Measurements from ENCODE around the gene RTP2. TPM values are rescaled to one million over a fixed set of nuclear protein-coding genes. Genes with fewer than 3 reads are reported as not detected.

Gene RTP2, protein sequence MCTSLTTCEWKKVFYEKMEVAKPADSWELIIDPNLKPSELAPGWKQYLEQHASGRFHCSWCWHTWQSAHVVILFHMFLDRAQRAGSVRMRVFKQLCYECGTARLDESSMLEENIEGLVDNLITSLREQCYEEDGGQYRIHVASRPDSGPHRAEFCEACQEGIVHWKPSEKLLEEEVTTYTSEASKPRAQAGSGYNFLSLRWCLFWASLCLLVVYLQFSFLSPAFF
- polyA plus RNA-seq: not detected

DNA sequence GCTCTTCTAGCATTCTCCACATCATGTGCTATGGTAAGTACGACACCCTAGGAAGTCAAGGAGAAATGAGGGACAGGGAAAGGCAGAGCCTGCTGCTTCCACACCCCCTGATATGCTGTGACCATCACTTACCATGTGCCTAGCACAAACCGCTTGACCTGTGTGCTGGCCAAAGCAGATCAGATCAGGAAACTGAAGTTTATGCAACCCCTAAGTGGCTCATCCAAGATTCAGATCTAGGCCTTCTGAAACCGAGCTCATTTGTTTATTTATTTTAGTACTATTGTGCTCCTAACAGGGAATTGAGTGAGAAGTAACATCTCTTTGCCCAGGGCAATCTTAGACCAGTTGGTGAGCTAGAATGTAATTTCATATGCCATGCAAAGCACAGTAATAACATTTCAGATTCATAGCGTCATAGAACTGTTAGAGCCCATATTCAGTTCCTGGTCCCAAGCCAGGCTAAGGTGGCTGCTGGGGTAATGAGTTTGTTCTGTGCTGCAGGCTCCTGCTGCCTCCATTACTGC, at the start of gene RTP2:
TSS of gene RTP2 (minus strand) at position 51 of the 527 bp plus-strand sequence. CDS start 429 bp downstream, outside the sequence.
- H3K36me3 Mint-ChIP-seq: no peaks in the 10 kb centered on the region
- H3K9me3 Mint-ChIP-seq: no peaks in the 10 kb centered on the region
- H3K27ac Mint-ChIP-seq: no peak within 1 kb of the TSS
- no peaks in the 10 kb centered on the region for H3K27me3 Mint-ChIP-seq
- no peaks in the 10 kb centered on the region for H3K4me1 Mint-ChIP-seq
- H3K4me3 Mint-ChIP-seq: no peak within 1 kb of the TSS

DNA sequence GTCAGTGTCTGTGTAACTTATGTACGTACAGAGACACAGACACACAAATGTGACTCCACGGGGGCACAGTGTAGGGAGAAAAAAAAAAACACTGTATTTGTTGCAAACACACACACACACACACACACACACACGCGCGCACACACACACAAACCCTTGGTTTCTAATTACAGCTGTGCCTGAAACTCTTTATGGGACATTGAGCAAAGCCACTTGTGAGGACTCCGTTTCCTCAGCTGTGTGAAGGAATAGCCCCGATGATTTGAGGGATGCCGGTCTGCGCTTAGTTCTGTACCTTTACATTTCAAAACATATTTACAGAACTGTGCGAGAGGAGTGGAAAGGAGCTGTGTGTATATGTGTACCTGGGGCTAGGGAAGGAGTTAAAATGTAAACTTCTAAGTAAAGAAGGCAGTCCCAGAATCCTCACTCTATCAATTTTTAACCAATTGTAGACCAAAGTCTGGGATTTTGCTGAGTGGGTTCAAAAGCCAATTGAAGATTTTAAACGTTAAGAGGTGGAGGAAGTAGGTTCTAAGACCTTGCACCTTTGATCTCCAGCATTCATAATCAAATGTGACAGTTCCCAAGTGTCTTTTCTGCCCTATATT, 48.3 kb upstream of the RTP2 start:
- peak overlapping the region in 2 of 3 donors; percentile 25 to 91 for H3K27ac Mint-ChIP-seq
- no peaks in the 10 kb centered on the region for H3K36me3 Mint-ChIP-seq
- peaks cover 27 to 42% (median 38%) of the 10 kb centered on the region in 3 donors for H3K4me1 Mint-ChIP-seq
- no peaks in the 10 kb centered on the region for H3K9me3 Mint-ChIP-seq
- H3K27me3 Mint-ChIP-seq: peaks cover 7% of the 10 kb centered on the region
- peak overlapping the region; percentile 77 to 94 (median 94) for H3K4me3 Mint-ChIP-seq

DNA sequence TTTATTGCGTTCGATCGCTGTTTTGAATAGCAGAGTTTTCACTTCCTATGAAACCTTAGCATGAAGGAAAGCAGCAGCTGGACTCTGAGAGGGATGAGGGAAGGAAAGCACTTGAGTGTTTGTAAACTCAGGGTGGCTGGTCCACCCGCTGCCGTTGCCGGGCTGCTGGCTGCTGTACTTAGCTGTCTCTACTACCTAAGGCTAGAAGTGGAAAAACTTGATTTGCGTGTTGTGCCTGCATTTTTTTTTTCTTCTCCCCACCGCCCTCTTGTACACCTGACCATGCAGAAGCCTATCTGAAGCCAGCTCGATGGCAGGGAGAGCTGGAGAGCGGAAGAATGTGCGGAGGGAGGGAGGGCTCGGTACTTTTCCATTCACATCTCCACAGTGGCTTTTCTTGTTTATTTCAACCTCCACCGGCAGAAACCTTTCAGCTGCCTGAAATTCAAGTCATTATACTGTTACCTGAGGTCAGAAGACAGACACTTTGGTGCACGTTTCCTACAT, 47.7 kb upstream of the RTP2 start:
- H3K27ac Mint-ChIP-seq: peak overlapping the region; percentile 25 to 91 (median 71)
- peaks cover 7% of the 10 kb centered on the region for H3K27me3 Mint-ChIP-seq
- peaks cover 27 to 47% (median 40%) of the 10 kb centered on the region in 3 donors for H3K4me1 Mint-ChIP-seq
- no peaks in the 10 kb centered on the region for H3K36me3 Mint-ChIP-seq
- H3K4me3 Mint-ChIP-seq: peak overlapping the region; percentile 77 to 94 (median 94)
- H3K9me3 Mint-ChIP-seq: no peaks in the 10 kb centered on the region

DNA sequence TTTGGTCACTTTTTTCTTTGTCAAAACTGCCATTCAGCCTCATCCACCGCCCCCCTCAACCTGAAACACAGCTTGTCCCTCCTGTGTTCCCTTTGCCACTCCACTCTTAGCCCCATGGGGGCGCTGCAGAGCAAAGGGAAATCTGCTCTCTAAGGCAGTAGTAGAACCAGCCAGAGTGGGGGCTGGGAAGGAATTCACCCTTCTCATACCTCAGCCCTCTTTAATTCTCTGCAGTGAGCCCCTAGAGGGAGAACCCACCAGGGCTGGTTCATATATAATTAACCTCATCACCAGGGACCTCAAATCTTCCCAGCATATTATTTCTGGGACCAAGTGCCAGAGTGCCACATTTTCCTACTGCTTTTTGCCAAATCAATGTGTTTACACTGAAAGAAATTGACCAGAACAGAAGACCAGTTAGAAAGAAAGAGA, 45.7 kb upstream of the RTP2 start:
- Mint-ChIP-seq H3K4me1 (peaks cover 30 to 53% (median 43%) of the 10 kb centered on the region in 3 donors), H3K27ac (peak overlapping the region in 2 of 3 donors; percentile 21 to 91)

DNA sequence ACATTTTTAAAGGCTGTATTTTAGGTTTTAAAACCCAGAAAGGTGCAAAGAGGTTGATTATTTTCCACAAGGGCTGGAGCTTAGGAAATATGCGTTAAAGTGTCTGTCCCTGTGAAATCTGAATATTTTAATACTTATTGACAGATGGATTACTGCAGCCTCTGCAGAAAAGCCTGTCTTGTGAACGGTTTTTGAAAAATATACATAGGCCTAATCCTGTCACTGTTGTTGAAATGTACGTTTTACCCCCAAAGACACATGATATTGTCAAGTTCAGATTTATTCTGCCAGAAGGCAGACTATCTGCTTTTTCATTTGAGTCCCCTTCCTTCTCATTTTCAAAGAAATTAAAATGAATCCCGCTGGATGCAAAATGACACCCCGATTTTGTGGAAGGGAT, 45.1 kb upstream of the RTP2 start:
- peak overlapping the region in 1 of 4 donors; percentile 93 for H3K4me3 Mint-ChIP-seq

More for the DNA sequence above, 45.7 kb upstream of the RTP2 start:
- H3K9me3 Mint-ChIP-seq: no peaks in the 10 kb centered on the region
- H3K4me3 Mint-ChIP-seq: peak overlapping the region in 2 of 4 donors; percentile 39 to 93
- no peaks in the 10 kb centered on the region for H3K36me3 Mint-ChIP-seq
- peaks cover 13% of the 10 kb centered on the region for H3K27me3 Mint-ChIP-seq

DNA sequence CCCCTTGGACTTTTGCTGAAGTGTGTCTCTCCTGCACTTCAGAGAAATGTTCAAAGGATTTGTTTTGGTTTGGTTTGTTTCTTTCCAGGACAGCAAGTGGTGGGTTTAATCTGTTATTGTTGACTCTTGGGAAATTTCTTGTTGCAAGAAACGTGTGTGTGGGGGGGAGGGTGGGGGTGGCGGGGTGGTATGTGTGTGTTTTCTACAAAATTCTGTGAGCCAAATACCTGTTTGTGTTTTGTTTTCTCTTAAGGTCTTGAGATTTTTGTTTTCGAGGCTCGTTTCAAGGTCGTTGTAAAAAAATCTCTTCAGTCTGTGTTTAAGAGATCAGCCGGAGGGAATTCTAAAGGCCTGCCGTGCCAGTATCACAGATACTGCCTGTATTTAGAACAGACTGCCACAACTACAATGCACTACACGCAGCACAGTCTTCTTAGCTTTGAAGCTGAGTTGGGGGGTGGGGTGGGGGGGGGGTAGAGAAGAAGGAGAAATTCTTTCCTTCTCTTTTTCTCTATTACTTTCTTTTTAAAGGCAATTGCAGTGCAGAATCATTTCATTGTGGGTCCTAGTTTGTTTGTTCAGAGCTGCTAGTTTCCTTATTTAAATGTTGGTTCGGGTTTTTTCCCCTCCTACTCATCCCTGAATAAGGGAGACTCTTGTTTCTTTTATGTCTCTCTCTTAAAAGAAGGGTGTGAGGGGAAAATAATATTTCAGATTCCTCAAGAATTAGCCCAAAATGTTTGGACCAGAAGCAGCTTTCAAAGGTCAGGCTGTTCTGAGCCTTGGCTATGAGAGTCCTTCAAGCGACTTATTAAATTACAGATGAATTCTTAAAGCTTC, 44.3 kb upstream of the RTP2 start:
- Mint-ChIP-seq H3K4me3 (peak overlapping the region in 3 of 4 donors; percentile 92 to 99 (median 93)), H3K9me3 (no peaks in the 10 kb centered on the region), H3K27me3 (peaks cover 17% of the 10 kb centered on the region)

More for the DNA sequence above, 45.1 kb upstream of the RTP2 start:
- no peaks in the 10 kb centered on the region for H3K36me3 Mint-ChIP-seq
- no peaks in the 10 kb centered on the region for H3K9me3 Mint-ChIP-seq
- H3K4me1 Mint-ChIP-seq: peaks cover 34 to 57% (median 48%) of the 10 kb centered on the region in 3 donors
- H3K27ac Mint-ChIP-seq: peak overlapping the region in 1 of 3 donors; percentile 91
- H3K27me3 Mint-ChIP-seq: peaks cover 14% of the 10 kb centered on the region

DNA sequence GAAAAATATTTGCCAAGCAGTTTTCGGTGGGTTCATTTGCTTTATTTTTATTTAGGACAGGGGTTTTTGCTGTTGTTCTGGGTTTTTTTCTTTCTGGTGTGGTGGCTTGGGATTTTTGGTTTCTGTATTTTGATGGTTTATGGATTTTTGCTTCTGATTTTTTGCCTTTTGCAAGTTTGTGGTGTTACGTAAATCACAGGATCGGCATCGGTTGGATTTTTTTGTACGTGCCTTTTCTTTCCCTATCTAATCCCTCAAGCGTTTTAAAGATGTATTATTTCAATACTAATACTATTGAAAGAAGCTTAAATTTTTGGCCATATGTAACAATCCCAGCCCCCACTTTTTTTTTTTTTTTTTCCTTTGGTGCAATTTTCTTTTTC, 43.7 kb upstream of the RTP2 start:
- peak overlapping the region; percentile 96 to 98 (median 98) for H3K27ac Mint-ChIP-seq

More for the DNA sequence above, 44.3 kb upstream of the RTP2 start:
- H3K27ac Mint-ChIP-seq: peak overlapping the region in 2 of 3 donors; percentile 96 to 98
- H3K4me1 Mint-ChIP-seq: peaks cover 38 to 63% (median 56%) of the 10 kb centered on the region in 3 donors
- H3K36me3 Mint-ChIP-seq: no peaks in the 10 kb centered on the region

DNA sequence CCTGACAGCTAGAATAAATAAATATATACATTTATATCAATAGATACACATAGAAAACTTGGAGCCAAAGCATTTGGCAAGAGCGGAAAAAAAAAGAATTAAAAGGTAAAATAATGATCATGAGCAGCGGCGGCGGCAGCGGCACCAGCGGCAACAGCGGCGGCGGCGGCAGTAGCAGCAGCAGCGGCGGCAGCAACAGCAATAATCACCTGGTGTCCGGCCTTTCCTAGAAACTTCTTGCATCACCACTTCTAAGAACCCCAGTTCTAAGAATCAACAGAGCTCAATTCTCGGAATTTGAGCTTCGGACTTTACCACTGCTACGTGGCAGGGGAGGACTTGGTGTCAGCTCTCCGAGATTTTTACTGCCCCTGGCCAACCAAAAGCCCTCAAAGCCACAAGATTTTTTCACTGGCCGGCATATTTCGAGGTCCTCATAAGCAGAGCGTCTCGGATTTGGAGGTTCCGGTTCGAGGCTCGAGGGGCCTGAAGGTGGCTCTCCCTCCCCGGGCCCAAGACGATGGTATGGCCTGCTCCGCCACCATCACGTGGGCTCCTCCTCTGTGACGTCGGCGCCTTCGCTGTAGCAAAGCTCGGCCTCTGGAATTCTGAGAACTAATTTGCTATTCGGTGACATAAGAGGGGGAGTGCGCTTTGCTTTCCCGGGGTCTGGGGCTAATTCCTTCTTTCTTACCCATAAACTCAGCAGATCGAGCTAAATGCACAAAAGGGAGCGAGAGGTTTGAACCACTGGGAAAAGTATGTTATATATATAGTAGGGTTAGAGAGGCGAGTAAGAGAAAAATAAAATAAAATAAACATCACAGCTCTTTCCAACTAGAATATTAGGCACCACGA, 43.1 kb upstream of the RTP2 start, which contains the start of gene BCL6:
TSS of gene BCL6 (minus strand) at position 268 of the 858 bp plus-strand sequence. CDS start 11,775 bp downstream, outside the sequence.
- no peaks in the 10 kb centered on the region for H3K9me3 Mint-ChIP-seq
- no peaks in the 10 kb centered on the region for H3K36me3 Mint-ChIP-seq
- peak within 1 kb of the TSS; percentile 96 to 98 (median 98) for H3K27ac Mint-ChIP-seq
- peaks cover 44 to 66% (median 59%) of the 10 kb centered on the region in 3 donors for H3K4me1 Mint-ChIP-seq
- H3K27me3 Mint-ChIP-seq: peaks cover 14% of the 10 kb centered on the region
- H3K4me3 Mint-ChIP-seq: peak within 1 kb of the TSS; percentile 88 to 99 (median 92)

More for the DNA sequence above, 43.7 kb upstream of the RTP2 start:
- H3K36me3 Mint-ChIP-seq: no peaks in the 10 kb centered on the region
- H3K9me3 Mint-ChIP-seq: no peaks in the 10 kb centered on the region
- H3K27me3 Mint-ChIP-seq: peaks cover 17% of the 10 kb centered on the region
- peaks cover 43 to 66% (median 58%) of the 10 kb centered on the region in 3 donors for H3K4me1 Mint-ChIP-seq
- H3K4me3 Mint-ChIP-seq: peak overlapping the region; percentile 88 to 99 (median 92)

DNA sequence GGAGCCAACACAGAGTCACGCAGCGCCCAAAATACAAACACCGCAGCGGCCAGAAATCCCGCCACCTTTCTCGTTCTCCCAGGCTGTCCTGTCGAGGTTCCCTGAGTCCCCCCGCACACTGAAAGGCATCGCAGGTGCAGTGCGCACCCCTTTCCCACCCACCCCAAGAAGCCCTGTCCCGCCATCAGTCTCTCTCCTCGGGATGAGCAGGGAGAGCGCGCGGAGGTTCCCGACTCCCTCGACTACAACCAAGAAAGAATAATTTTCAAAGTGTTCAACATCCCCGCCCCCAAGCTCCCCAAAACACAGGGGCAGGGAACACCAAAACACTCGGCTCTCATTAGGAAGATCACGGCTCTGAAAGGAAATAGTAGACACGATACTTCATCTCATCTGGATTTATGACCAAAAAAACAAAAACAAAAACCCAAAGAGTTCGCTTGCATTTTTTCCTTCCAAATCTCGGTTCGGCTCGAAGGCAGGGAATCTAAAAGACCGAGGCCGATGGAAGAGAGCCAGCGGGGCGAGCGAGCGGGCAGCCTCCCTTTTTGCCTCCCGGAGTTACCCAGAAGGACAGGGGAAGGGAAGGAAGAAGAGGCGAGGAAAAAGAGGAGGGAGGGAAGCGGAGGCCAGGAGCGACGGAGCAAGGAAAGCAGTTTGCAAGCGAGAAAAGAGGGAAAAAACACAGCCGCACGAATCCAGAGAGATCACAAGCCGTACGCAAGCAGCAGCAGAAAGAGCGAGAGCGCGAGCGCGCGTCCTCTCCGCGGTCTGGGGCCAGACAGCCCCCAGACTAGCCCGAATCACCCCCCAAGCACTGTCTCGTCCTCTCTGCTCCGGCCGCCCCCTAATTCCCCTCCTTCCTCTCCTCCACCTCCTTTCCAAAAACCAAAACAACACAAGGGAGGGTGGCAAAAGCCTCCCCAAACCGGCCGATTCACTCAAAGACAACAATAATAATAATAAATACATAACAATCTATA, 42.1 kb upstream of the RTP2 start:
- H3K27ac Mint-ChIP-seq: peak overlapping the region; percentile 82 to 98 (median 96)
- peaks cover 38 to 65% (median 52%) of the 10 kb centered on the region in 3 donors for H3K4me1 Mint-ChIP-seq
- no peaks in the 10 kb centered on the region for H3K9me3 Mint-ChIP-seq
- peaks cover 10% of the 10 kb centered on the region for H3K27me3 Mint-ChIP-seq
- H3K36me3 Mint-ChIP-seq: no peaks in the 10 kb centered on the region
- H3K4me3 Mint-ChIP-seq: peak overlapping the region; percentile 88 to 99 (median 92)

DNA sequence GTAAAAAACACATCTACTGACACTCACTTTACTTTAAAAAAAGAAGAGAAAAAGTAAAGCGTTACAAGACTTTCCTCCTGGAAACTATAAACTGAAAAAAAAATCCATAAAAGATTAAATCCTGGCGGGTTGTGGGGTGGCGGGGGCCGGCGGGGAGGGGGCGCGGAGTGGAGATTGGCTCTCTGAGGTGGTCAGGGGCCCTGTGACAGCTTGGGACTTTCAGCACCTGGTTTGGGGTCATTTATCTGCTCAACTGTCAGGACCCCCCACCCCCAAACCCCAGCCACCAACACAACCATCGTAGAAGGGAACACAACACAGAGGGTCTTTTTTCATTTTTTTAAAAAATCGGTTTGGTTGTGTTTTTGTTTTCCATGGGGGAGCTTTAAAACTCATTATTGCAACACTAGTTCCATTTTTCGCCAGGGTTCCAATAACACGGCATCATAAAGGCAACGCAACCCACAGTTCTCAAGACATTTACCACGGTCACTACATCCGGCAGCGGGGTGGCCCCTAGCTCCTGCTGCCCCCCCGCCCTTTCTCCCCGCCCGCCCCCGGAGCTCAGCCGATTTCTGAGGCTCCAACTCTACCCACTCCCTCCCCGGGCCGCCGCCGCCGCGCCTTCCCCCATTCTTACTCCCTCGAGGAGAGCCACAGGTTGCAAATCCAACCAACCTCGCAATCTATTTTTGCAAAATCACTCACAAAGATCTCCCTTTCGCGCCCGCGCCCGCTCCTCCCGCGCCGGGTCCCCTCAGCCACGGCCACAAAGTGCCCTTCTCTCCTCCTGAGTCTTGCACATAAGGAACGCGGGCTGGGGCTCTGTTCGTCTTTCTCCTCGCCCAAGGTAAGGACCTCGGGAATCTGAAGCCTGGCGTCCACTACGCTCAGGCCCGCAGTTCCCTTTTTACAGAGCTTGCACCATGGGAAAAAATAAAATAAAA, 41.1 kb upstream of the RTP2 start:
- Mint-ChIP-seq H3K9me3 (no peaks in the 10 kb centered on the region), H3K27me3 (peaks cover 10% of the 10 kb centered on the region), H3K4me1 (peaks cover 35 to 64% (median 48%) of the 10 kb centered on the region in 3 donors), H3K36me3 (no peaks in the 10 kb centered on the region), H3K27ac (peak overlapping the region; percentile 81 to 98 (median 96)), H3K4me3 (peak overlapping the region; percentile 88 to 99 (median 92))

DNA sequence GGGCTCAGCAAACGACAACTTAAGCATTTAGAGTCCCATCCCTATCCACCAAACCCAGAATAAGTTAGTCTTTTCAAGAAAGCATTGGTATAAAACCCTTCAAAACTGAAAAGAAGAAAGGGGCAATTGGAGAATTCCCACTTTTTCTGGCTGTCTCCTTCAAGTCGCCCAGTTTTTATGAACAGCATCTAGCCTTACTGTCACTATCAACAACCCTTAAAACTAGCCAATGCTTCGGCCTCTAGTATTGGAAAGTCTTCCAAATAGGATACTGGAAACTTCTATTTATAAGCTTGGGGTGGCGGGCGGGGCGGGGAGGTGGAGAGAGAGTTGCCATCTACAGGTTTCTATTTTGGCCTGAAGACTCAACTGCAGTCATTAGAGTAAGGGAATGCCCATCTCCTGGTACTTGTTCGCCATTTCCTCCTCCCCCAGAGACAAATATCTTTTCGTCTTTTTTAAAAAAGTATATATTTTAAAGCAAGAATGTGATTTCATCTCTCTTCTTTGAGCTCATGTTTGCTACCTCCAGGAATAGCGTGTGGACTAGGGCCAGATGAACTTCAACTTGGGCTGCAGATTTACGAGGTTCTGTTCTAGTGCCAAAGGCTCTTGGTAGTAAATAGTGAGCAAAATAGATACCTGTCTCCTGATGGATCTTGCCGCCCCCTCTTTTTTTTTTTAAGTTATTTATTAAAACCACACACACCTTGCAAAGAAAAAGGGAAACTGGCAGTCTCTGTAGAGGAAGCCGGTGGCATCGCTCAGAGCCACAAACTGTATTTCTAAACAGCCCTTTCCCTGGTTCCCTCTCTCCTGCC, 40.2 kb upstream of the RTP2 start:
- no peaks in the 10 kb centered on the region for H3K9me3 Mint-ChIP-seq
- peak overlapping the region; percentile 83 to 90 (median 86) for H3K27ac Mint-ChIP-seq
- peak overlapping the region; percentile 85 to 96 (median 93) for H3K4me3 Mint-ChIP-seq
- H3K4me1 Mint-ChIP-seq: peaks cover 30 to 57% (median 43%) of the 10 kb centered on the region in 3 donors
- H3K27me3 Mint-ChIP-seq: peaks cover 10% of the 10 kb centered on the region
- H3K36me3 Mint-ChIP-seq: no peaks in the 10 kb centered on the region
